GM12801 (cell line): Measurements from ENCODE around the gene ST6GALNAC2.

Experiments
- TF ChIP-seq, protein P1 (sequence below): IDR thresholded peaks from one replicate; pipeline ENCODE4 v1.5.1; 2011; ENCODE audit warnings: control low read depth; ENCODE audit not compliant: insufficient read length; ENCODE audit errors: extremely low read depth

ST6GALNAC2 gene

DNA sequence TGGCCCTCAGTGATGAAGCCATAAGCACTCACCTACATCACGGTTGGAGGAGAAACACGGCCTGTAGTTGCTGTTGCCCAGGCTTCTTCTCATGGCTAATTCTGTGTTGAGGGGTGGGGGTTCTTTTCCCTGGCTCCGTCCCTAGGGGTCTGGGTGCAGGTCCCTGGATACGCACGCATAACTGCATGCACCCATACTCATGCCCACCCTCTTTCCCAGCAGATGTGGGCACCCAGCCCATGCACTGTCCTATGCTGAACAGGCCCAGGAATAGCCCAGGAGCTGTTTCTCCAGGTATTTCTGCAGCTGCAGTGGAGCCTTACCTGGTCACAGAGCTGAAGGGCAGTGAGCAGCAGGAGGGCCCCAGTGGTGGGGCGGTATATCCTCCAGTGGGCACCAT is 39.8 kb upstream of the ST6GALNAC2 start:
- TF ChIP-seq, protein P1, sequence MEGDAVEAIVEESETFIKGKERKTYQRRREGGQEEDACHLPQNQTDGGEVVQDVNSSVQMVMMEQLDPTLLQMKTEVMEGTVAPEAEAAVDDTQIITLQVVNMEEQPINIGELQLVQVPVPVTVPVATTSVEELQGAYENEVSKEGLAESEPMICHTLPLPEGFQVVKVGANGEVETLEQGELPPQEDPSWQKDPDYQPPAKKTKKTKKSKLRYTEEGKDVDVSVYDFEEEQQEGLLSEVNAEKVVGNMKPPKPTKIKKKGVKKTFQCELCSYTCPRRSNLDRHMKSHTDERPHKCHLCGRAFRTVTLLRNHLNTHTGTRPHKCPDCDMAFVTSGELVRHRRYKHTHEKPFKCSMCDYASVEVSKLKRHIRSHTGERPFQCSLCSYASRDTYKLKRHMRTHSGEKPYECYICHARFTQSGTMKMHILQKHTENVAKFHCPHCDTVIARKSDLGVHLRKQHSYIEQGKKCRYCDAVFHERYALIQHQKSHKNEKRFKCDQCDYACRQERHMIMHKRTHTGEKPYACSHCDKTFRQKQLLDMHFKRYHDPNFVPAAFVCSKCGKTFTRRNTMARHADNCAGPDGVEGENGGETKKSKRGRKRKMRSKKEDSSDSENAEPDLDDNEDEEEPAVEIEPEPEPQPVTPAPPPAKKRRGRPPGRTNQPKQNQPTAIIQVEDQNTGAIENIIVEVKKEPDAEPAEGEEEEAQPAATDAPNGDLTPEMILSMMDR, result no peak

DNA sequence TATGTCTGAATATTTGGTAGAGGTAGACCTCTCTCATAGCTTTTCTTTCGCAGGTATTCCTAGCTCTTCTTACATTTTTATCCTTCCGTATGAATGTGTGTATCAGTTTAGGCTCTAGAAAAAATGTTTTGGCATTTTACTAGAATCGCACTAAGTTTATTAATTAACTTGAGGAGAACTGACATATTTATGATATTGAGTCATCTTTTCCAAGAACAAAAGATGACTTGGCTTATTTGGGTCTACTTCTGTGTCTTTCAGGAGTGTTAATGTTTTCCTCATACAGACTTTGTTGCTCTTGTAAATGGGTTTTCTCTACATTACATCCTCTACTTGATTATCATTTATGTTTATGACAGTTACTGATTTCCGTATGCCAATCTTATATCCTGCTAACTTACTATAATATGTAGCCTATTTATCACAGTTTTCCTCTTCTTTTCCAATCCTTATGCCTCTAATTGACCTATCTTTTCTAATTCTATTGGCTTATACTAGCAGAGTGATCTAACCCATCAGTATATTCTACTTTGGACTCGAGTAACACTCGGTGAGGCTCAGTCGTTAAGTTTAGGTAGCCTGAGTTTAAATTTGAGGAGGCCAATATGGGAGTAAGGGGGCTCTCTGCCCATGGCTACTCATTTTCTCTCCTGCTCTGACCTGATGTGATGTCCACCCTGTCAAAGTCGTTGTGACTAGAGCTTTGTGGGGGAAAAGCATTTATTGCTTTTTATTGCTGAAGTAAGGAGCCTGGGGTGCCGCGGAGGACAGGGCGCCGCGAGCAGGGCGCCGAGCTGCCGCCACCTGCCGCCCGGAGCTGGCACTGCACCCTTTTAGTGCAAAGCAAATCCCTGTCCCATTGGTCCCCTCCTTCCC is 37.8 kb upstream of the ST6GALNAC2 start:
- TF ChIP-seq, protein P1, result no peak

DNA sequence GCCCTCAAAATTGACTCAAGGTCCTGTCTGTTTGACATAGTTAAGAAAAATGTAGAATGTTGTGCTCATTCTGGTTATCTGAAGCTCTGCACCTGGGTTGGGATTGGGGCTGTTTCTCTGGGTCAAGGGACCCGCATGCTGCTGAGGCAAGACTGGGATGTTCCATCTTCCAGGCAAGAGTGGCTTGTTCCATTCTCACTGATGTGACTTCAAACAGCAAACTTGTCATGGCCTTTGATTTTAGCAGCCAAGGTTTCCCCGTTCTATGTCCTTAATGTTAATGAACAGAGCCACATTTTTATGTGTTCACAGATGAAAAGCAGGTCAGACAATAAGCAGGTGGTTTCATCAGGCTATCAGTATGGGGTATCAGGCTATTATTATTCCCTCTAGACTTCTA is 32.2 kb upstream of the ST6GALNAC2 start:
- TF ChIP-seq, protein P1, result no peak

DNA sequence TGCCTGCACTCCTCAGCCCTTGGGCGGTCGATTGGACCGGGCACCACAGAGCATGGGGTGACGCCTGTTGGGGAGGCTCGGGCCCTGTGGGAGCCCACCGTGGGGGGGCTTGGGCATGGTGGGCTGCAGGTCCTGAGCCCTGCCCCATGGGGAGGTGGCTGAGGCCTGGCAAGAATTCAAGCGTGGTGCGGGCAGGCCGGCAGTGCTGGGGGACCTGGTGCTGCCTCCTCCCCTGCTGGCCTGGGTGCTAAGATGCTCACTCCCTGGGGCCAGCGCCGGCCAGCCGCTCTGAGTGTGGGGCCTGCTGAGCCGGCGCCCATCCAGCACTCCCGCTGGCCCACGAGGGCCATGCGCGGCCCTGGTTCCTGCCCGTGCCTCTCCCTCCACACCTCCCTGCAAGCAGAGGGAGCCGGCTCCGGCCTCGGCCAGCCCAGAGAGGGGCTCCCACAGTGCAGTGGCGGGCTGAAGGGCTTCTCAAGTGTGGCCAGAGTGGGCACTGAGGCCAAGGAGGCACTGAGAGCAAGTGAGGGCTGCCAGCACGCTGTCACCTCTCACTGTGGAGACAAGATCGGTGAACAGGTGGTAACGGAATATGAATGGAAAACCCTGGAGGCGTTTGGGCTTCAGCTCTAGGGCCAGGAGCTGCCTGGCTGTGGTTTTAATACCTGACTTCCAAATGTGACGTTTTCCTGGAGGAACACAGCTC is 29.4 kb upstream of the ST6GALNAC2 start:
- TF ChIP-seq, protein P1, result no peak

DNA sequence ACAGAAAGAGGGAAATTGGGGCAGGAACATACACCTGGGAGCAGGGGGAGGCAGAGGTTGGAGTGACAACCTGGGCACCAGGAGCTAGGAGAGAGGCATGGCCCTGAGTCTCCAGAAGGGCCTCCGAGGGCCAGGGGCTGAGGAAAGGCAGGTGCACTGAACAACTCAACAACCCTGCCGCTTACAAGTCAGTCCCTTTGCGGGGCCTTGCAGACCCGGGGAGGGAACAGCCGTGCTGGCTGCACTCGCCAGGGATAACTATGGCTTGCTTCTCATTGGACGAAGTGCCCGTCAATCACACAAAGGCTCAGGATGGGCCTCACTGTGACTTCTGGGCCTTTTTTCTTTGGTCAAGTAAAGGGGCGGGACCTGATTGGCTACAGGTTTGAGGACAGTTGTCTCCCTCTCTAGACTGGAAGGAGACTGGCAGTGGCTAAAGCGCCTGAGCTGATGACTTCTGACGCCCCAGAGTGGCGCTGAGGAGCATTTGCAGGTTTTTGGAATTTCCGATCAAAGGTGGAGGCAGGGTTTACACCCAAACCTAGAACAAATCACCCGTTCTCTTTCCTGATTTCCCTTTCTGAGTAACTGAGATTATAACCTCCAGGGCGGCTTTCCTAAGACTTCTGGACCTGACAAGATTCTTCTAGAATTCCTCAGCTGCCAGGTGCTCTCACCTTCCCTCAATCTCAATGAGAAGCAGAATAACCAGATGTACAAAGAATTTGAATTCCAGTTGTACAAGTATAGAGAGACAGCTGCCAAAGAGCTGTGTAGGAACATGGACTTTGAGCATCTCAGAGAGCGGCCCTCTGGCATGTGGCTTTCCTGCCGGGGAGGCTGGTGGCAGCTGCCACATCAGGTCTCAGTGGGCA is 27.6 kb upstream of the ST6GALNAC2 start:
- TF ChIP-seq, protein P1, result no peak

DNA sequence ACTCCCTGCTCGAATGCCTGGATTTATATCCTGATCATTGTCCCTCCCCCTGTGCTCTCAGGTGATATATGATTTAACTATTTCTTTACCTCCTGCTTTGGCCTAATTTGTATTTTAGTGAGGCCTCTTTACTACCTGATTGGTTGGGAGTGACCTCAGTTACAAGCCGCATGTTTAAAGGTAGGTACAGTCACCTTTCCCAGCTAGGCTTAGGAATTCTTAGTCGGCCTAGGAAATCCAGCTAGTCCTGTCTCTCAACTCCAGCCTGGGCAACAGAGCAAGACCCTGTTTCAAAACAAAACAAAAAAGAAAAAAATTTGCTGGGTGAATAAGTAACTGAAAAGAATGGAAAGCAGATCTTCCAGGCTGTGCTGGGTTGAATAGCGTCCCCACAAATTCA is 26.8 kb upstream of the ST6GALNAC2 start:
- TF ChIP-seq, protein P1, result no peak

DNA sequence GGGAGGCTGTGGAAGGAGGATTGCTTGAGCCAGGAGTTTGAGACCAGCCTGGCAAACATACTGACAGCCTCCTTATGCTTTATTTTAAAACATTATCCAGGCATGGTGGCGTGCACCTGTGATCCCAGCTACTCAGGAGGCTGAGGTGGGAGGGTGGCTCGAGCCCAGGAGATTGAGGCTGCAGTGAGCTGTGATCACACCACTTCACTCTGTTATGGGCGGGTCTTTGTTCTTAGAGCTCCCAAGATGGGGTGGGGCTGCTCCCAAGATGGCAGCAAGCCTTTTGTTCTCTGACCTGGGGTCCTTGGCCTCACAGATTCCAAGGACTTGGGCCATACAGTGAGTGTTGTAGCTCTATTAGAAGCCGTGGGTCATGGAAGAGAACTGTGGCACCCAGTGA is 26.1 kb upstream of the ST6GALNAC2 start:
- TF ChIP-seq, protein P1, result no peak
